H1 (cell line): ENCODE results near the gene ZNF490. TPM values are rescaled to one million over a fixed set of nuclear protein-coding genes. Genes with fewer than 3 reads are reported as not detected.
"Not testable (repeated sequence)": the region's sequence is repeated elsewhere in the genome, so short reads cannot be mapped to it uniquely, and the experiment has no call there.

Experiments used
- CTCF ChIA-PET: fragments of 300-600 bp; sonication (Branson Sonifier 250); formaldehyde crosslinking; loops from one replicate; lab custom pipeline; 2021; ENCODE audit not compliant: partially characterized antibody; lab: Charles Lee
- POLR2A ChIA-PET: fragments of 300-600 bp; sonication (Branson Sonifier 250); formaldehyde crosslinking; loops from one replicate; lab custom pipeline; 2021; ENCODE audit warnings: inconsistent platforms; ENCODE audit not compliant: partially characterized antibody; lab: Charles Lee
- DNase-seq, 2 experiments: peaks; one replicate each; pipeline versions ENCODE4 v3.0.0 to v3.0.0-alpha.2; 2010 to 2022; ENCODE audit warnings: low spot score in 2 of 2, low read depth in 1 of 2, mixed read lengths in 1 of 2
- FAIRE-seq: peaks from 2 replicates; lab custom pipeline; 2011; peaks lifted over from hg19 to GRCh38; lab: Jason Lieb, UNC
- H2AFZ ChIP-seq: 2 replicates; pipeline ENCODE4 v1.8.1; 2012; ENCODE audit warnings: low read length, inconsistent platforms
- H2AK5ac ChIP-seq: 2 replicates; pipeline ENCODE4 v1.6.1; 2013; ENCODE audit warnings: low read depth, low read length
- H2BK120ac ChIP-seq: replicated peaks from 2 replicates; pipeline ENCODE3; 2013; ENCODE audit warnings: low read depth, low read length, inconsistent platforms
- H2BK12ac ChIP-seq: 2 replicates; pipeline ENCODE4 v1.6.1; 2013; ENCODE audit warnings: low read depth, low read length
- H2BK15ac ChIP-seq: 2 replicates; pipeline ENCODE4 v1.6.1; 2013; ENCODE audit warnings: low read length
- H2BK20ac ChIP-seq: 2 replicates; pipeline ENCODE4 v1.6.1; 2013; ENCODE audit warnings: low read length
- H2BK5ac ChIP-seq: 2 replicates; pipeline ENCODE4 v1.6.1; 2013; ENCODE audit warnings: low read depth, low read length
- H3K14ac ChIP-seq: 2 replicates; pipeline ENCODE4 v1.6.1; 2013; ENCODE audit warnings: inconsistent platforms; ENCODE audit not compliant: insufficient read length
- H3K18ac ChIP-seq: 2 replicates; pipeline ENCODE4 v1.6.1; 2013; ENCODE audit warnings: low read length; ENCODE audit errors: extremely low read depth
- H3K23ac ChIP-seq: 2 replicates; pipeline ENCODE4 v1.6.1; 2013; ENCODE audit warnings: inconsistent platforms; ENCODE audit not compliant: insufficient read length
- H3K23me2 ChIP-seq: 2 replicates; pipeline ENCODE4 v1.6.1; 2013; ENCODE audit warnings: low read depth, low read length
- H3K27ac ChIP-seq: 2 replicates; pipeline ENCODE4 v1.6.1; 2011; ENCODE audit warnings: low read depth, low read length, inconsistent platforms
- H3K27me3 ChIP-seq, 4 experiments: replicated peaks in 1 of 4; 1 replicate in 1 of 4; 2 replicates in 3 of 4; pipeline versions ENCODE4 v1.6.1 to v1.8.1; 2011 to 2013; ENCODE audit warnings: low read length in 3 of 4, mild to moderate bottlenecking in 3 of 4, inconsistent platforms in 2 of 4, mixed read lengths in 2 of 4, moderate library complexity in 1 of 4; ENCODE audit not compliant: control insufficient read depth in 3 of 4, insufficient read depth in 3 of 4; ENCODE audit errors: extremely low read depth in 1 of 4
- H3K36me3 ChIP-seq, 4 experiments: 2 replicates each; pipeline versions ENCODE4 v1.6.1 to v1.8.1; 2011 to 2013; ENCODE audit warnings: mild to moderate bottlenecking in 4 of 4, low read length in 3 of 4, moderate library complexity in 2 of 4, control low read depth in 1 of 4, inconsistent platforms in 1 of 4; ENCODE audit not compliant: insufficient read depth in 4 of 4, control insufficient read depth in 2 of 4
- H3K4ac ChIP-seq: replicated peaks from 2 replicates; pipeline ENCODE3; 2013; ENCODE audit warnings: low read length, low read depth, mixed read lengths, inconsistent platforms; ENCODE audit not compliant: insufficient read length
- H3K4me1 ChIP-seq, 4 experiments: replicated peaks in 1 of 4; 1 replicate in 1 of 4; 2 replicates in 3 of 4; pipeline versions ENCODE4 v1.6.1 to v1.8.1; 2011 to 2013; ENCODE audit warnings: low read length in 3 of 4, inconsistent platforms in 2 of 4, mixed read lengths in 1 of 4; ENCODE audit not compliant: insufficient read depth in 4 of 4, control insufficient read depth in 3 of 4
- H3K4me2 ChIP-seq, 2 experiments: 2 replicates each; pipeline versions ENCODE4 v1.6.1 to v1.8.1; 2011 to 2013; ENCODE audit warnings: low read depth in 2 of 2, low read length in 2 of 2, control low read depth in 1 of 2, inconsistent platforms in 1 of 2, mild to moderate bottlenecking in 1 of 2; ENCODE audit not compliant: insufficient read depth in 1 of 2
- H3K4me3 ChIP-seq, 4 experiments: fragments of 200-600, 300-600 bp in 1 of 4; sonication (generic), shearing (Covaris generic), sonication (Bioruptor Twin) in 1 of 4; 2 replicates each; pipeline versions ENCODE4 v1.5.1 to v1.8.1; 2011 to 2016; ENCODE audit warnings: low read length in 4 of 4, low read depth in 3 of 4, control low read depth in 2 of 4, inconsistent platforms in 2 of 4, mild to moderate bottlenecking in 2 of 4, mixed read lengths in 1 of 4, moderate library complexity in 1 of 4; ENCODE audit not compliant: insufficient read depth in 2 of 4; ENCODE audit errors: extremely low read depth in 1 of 4
- H3K56ac ChIP-seq: replicated peaks from 2 replicates; pipeline ENCODE3; 2013; ENCODE audit warnings: low read depth, mild to moderate bottlenecking, mixed read lengths, low read length, inconsistent platforms; ENCODE audit not compliant: insufficient read length
- H3K79me1 ChIP-seq: 2 replicates; pipeline ENCODE4 v1.6.1; 2013; ENCODE audit warnings: low read depth, low read length, control low read depth
- H3K79me2 ChIP-seq, 2 experiments: 2 replicates each; pipeline versions ENCODE4 v1.6.1 to v1.8.1; 2012 to 2013; ENCODE audit warnings: low read length in 2 of 2, mild to moderate bottlenecking in 2 of 2, inconsistent platforms in 1 of 2; ENCODE audit not compliant: insufficient read depth in 2 of 2, control insufficient read depth in 1 of 2
- H3K9ac ChIP-seq, 4 experiments: replicated peaks in 1 of 4; 1 replicate in 1 of 4; 2 replicates in 3 of 4; pipeline versions ENCODE4 v1.6.1 to v1.8.1; 2011 to 2013; ENCODE audit warnings: low read depth in 3 of 4, low read length in 3 of 4, control low read depth in 2 of 4, mild to moderate bottlenecking in 2 of 4, moderate library complexity in 2 of 4, inconsistent platforms in 1 of 4; ENCODE audit errors: extremely low read depth in 1 of 4
- H3K9me3 ChIP-seq, 2 experiments: 2 replicates each; pipeline versions ENCODE4 v1.6.1 to v1.8.1; 2012 to 2013; ENCODE audit warnings: mild to moderate bottlenecking in 2 of 2, moderate library complexity in 2 of 2, control low read depth in 1 of 2, inconsistent platforms in 1 of 2, low read depth in 1 of 2, low read length in 1 of 2, mixed read lengths in 1 of 2; ENCODE audit not compliant: insufficient read depth in 2 of 2
- H4K20me1 ChIP-seq, 2 experiments: replicated peaks in 1 of 2; 2 replicates each; pipeline versions ENCODE3 to v1.8.1; 2011 to 2013; ENCODE audit warnings: inconsistent platforms in 2 of 2, low read length in 2 of 2, mild to moderate bottlenecking in 1 of 2; ENCODE audit not compliant: insufficient read depth in 2 of 2, control insufficient read depth in 1 of 2
- H4K5ac ChIP-seq: 2 replicates; pipeline ENCODE4 v1.6.1; 2013; ENCODE audit warnings: low read length, low read depth, mixed read lengths, inconsistent platforms; ENCODE audit not compliant: insufficient read length
- H4K8ac ChIP-seq: 2 replicates; pipeline ENCODE4 v1.8.0; 2013; ENCODE audit warnings: mild to moderate bottlenecking, moderate library complexity, low read length, inconsistent platforms; ENCODE audit not compliant: insufficient read depth; ENCODE audit errors: extremely low read depth
- H4K91ac ChIP-seq: replicated peaks from 2 replicates; pipeline ENCODE3; 2013; ENCODE audit warnings: low read length, mixed read lengths, inconsistent platforms; ENCODE audit not compliant: insufficient read length
- WGBS, 2 experiments: shearing (Covaris generic) in 1 of 2; methylation state at CpG; one replicate each; pipeline versions ENCODE4 v1.1.6 to v1.1.7; 2013 to 2015; ENCODE audit warnings: low lambda C conversion rate in 2 of 2, mixed read lengths in 2 of 2, inconsistent platforms in 1 of 2, low coverage in 1 of 2, missing lambda C conversion rate in 1 of 2; ENCODE audit not compliant: insufficient replicate concordance in 2 of 2, insufficient coverage in 1 of 2, insufficient read length in 1 of 2; ENCODE audit errors: extremely low coverage in 1 of 2, missing lambda C conversion rate in 1 of 2; 5-methylcytosine and 5-hydroxymethylcytosine counted together
- polyA plus RNA-seq, 7 experiments: library from polyadenylated mRNA; depleted of rRNA in 3 of 7; stranded (reverse) in 5 of 7; unstranded in 2 of 7; fragments of >200 nt in 5 of 7; fragments of 200-250 nt in 2 of 7; gene quantifications; 1 replicate in 5 of 7; 2 replicates in 1 of 7; 4 replicates in 1 of 7; pipeline versions ENCODE4 v1.2.1 to v1.2.3, GENCODE V29; 2011 to 2013; ENCODE audit warnings: missing spikeins in 2 of 7, mixed read lengths in 2 of 7
- total RNA-seq: library from RNA; stranded (reverse); fragmentation: NEBNext Ultra II Directional; extraction: Animal tissue kit (Norgen Biotek cat#: 25700); gene quantifications from 2 replicates; pipeline ENCODE4 v1.2.1, GENCODE V29; 2021

Gene ZNF490
- total and polyA plus RNA-seq, 2 of the 8 experiments (the other 6 are each of a cell fraction or from before 2014, with no cell fraction given) = 1.7 to 9.0 TPM

DNA sequence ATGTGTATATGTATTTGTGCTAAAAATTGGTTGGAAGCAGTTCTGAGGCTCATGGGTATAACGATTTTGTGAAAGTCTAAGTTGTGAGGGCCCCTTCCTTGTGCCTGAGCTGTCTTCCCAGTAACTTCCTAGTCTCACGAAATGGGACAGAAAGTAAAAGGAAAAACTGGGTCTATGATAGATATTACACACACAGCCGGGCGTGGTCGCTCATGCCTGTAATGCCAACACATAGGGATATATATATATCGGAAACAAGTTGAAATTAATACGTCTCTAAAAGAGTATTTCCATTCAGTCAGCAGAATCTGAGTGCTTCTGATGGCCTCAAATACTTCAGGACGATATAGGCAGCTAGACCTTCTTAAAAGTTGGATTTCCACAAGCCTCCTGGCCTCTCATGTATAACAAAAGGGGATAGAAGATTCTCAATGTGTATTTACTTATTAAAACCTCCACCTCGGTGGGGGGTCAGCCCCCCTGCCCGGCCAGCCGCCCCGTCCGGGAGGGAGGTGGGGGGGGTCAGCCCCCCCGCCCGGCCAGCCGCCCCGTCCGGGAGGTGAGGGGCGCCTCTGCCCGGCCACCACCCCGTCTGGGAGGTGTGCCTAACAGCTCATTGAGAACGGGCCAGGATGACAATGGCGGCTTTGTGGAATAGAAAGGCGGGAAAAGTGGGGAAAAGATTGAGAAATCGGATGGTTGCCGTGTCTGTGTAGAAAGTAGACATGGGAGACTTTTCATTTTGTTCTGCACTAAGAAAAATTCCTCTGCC is 10.8 kb upstream of the ZNF490 start:
- H3K4ac ChIP-seq, H3K9ac ChIP-seq, H2AK5ac ChIP-seq, H2BK5ac ChIP-seq, H3K14ac ChIP-seq, H4K5ac ChIP-seq, H3K4me1 ChIP-seq, H3K79me1 ChIP-seq, H3K23me2 ChIP-seq, H2BK15ac ChIP-seq, H2BK120ac ChIP-seq, H2BK20ac ChIP-seq, H2BK12ac ChIP-seq, DNase-seq, H3K23ac ChIP-seq, H2AFZ ChIP-seq, H3K18ac ChIP-seq, H3K4me3 ChIP-seq, H3K27ac ChIP-seq, FAIRE-seq, H4K91ac ChIP-seq, H3K56ac ChIP-seq, H3K27me3 ChIP-seq, H3K9me3 ChIP-seq, H3K4me2 ChIP-seq, POLR2A ChIA-PET, H4K20me1 ChIP-seq, H4K8ac ChIP-seq: not testable (repeated sequence)
- 94% methylated on average over 8 of the region's 26 CpGs; no CpG with 5 or more reads in 1 of the 2 experiments for WGBS, 2 experiments
- H3K79me2 ChIP-seq = peaks cover 3 to 44% of the 10 kb centered on the region in 2 experiments; a peak in 3 of 4 replicates
- peaks cover 0 to 31% (median 17%) of the 10 kb centered on the region in 4 experiments; a peak in 5 of 8 replicates for H3K36me3 ChIP-seq
- CTCF ChIA-PET = interaction anchor here (1.4 kb wide), 1 partner anchor 55 kb away, joined by 4 read pairs; no protein-coding TSS in a partner anchor
